Aorta (tissue), 5 donors: ENCODE measurements around the gene GNB2. TPM values are rescaled to one million over a fixed set of nuclear protein-coding genes. Genes with fewer than 3 reads are reported as not detected.
"Not testable (repeated sequence)": the region's sequence is repeated elsewhere in the genome, so short reads cannot be mapped to it uniquely, and the experiment has no call there.

Source experiments
- ATAC-seq: fragments of 200-7000 bp; cut with Tn5 transposase; one replicate; pipeline ENCODE4 v1.9.1; 2022; ENCODE audit warnings: moderate library complexity; ENCODE audit not compliant: low FRiP score
- DNase-seq, 2 donors: peaks; one replicate each; pipeline ENCODE4 v3.0.0-alpha.2; 2020
- H3K27ac ChIP-seq, 2 donors: one replicate each; pipeline ENCODE4 v1.5.1; 2013; ENCODE audit warnings: low read length in 2 of 2, mild to moderate bottlenecking in 2 of 2, moderate library complexity in 2 of 2, control low read depth in 1 of 2, inconsistent platforms in 1 of 2, low read depth in 1 of 2
- H3K27me3 ChIP-seq, 2 donors: one replicate each; pipeline ENCODE4 v1.6.1; 2013; ENCODE audit warnings: control low read depth in 1 of 2, low read length in 1 of 2, mild to moderate bottlenecking in 1 of 2, moderate library complexity in 1 of 2; ENCODE audit not compliant: insufficient read depth in 2 of 2, control insufficient read depth in 1 of 2
- H3K36me3 ChIP-seq, 2 donors: one replicate each; pipeline ENCODE4 v1.6.1; 2013; ENCODE audit warnings: control low read depth in 1 of 2, low read length in 1 of 2, mild to moderate bottlenecking in 1 of 2; ENCODE audit not compliant: insufficient read depth in 2 of 2, control insufficient read depth in 1 of 2
- H3K4me1 ChIP-seq, 2 donors: one replicate each; pipeline ENCODE4 v1.6.1; 2013; ENCODE audit warnings: low read length in 2 of 2, control low read depth in 1 of 2, mild to moderate bottlenecking in 1 of 2, moderate library complexity in 1 of 2; ENCODE audit not compliant: insufficient read depth in 2 of 2, control insufficient read depth in 1 of 2
- H3K4me3 ChIP-seq, 2 donors: one replicate each; pipeline ENCODE4 v1.5.1; 2013; ENCODE audit warnings: low read length in 2 of 2, control low read depth in 1 of 2, mild to moderate bottlenecking in 1 of 2
- H3K9me3 ChIP-seq: one replicate; pipeline ENCODE4 v1.6.1; 2013; ENCODE audit warnings: mild to moderate bottlenecking, low read length; ENCODE audit not compliant: control insufficient read depth
- WGBS, 2 donors: extraction: QIAGEN DNeasy Blood & Tissue Kit; methylation state at CpG; one replicate each; pipeline ENCODE4 v1.1.7; 2013; 5-methylcytosine and 5-hydroxymethylcytosine counted together
- intact Hi-C, 2 donors: fragments of 100-400 bp; cut with DNase I; formaldehyde crosslinking; loops; one replicate each; pipeline versions ENCODE4 v1.14.2 to v1.15.0; 2022
- polyA plus RNA-seq, 2 donors: library from polyadenylated mRNA; stranded (reverse); fragments of 200-250 nt; gene quantifications; one replicate each; pipeline ENCODE4 v1.2.3, GENCODE V29; 2013
- total RNA-seq, 2 donors: library from RNA; stranded (reverse); fragmentation: NEBNext Ultra II Directional; extraction: Animal tissue kit (Norgen Biotek cat#: 25700); gene quantifications; one replicate each; pipeline ENCODE4 v1.2.1, GENCODE V29; 2021
- donor health status: healthy with polysubstance abuse.
- donor health status: Bipolar disorder and iron deficiency.
- donor health status: DM: no; HTN: no; CAD: no.
- donor health status: DM: no; HTN: no; CAD: no.
- donor health status: DM: yes; HTN: yes; CAD: no.

GNB2 gene
- total and polyA plus RNA-seq, 4 donors: 107 to 227 (median 195) TPM

- 82% methylated on average over 16 of the region's 16 CpGs for WGBS, 2 donors
- intact Hi-C loops: loop anchor here in 1 of 2 donors (10.0 kb wide), 1 partner anchor 259 kb away; the partner anchor contains the start of gene SPACDR
- DNase-seq (no peak), ATAC-seq (no peak)
- Histone ChIP-seq H3K4me3 (no peak overlapping the region), H3K9me3 (no peaks in the 10 kb centered on the region), H3K27ac (no peak overlapping the region), H3K4me1 (no peaks in the 10 kb centered on the region), H3K27me3 (no peaks in the 10 kb centered on the region), H3K36me3 (no peaks in the 10 kb centered on the region)
Observed at GRCh38 chr7:100723732-100724275, 50.3 kb downstream of the GNB2 start.

DNA sequence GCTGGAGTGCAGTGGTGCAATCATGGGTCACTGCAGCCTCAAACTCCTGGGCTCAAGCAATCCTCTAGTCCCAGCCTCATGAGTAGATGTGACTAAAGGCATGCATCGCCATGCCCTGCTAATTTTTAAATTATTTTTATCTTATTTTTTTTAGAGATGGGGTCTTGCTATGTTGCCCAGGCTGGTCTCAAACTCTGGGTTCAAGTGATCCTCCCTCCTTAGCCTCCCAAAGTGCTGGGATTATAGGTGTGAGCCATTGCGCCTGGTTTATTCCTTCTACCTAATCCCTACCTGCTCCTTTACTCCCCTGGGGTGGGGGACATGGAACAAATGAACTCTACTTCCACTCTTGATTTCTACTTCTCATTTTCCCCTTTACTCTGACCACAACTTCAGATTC is 50.8 kb downstream of the GNB2 start:
- intact Hi-C loops: loop anchor here in 1 of 2 donors (10.0 kb wide), 1 partner anchor 260 kb away; the partner anchor contains the start of gene SPACDR
- not testable (repeated sequence) for H3K36me3 ChIP-seq, H3K27ac ChIP-seq, H3K4me1 ChIP-seq, H3K9me3 ChIP-seq, H3K4me3 ChIP-seq, ATAC-seq, DNase-seq, H3K27me3 ChIP-seq
- WGBS, 2 donors: 92 to 94% methylated on average over 2 of the region's 2 CpGs

DNA sequence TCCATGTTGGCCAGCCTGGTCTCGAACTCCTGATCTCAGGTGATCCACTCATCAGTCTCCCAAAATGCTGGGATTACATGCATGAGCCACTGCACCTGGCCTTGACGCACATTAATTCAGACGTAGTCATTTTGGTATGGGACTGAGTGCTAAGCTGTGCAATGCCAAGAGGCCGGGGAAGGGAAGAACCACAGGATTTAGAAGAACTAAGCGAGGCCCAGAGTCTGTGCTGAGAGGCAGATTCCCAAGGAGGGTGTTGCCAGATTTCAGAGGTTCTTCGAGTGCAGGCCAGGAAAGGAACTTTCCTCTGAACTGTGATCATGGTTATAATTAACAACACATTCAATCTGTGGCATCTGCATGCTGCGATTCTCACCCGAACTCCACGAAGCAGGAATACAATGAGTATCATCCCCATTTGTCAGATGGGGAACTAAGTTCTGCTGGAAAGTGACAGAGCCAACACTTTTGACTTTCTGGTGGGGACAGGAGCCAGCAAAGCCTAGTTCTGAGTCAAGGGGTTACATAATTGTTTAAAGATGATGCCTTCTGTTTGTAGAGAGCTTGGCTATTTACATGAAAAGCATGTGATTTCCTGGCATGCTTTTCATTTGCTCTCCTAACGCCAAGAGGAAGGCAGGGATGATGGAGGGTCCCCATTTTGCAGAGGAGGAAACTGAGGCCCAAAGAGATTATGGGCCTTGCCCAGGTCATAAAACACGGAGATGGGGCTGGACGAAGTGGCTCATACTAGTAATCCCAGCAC is 53.6 kb downstream of the GNB2 start:
- H3K4me3 ChIP-seq: no peak overlapping the region
- 68 to 69% methylated on average over 12 of the region's 12 CpGs for WGBS, 2 donors
- ATAC-seq (no peak), DNase-seq (no peak)
- H3K27me3 ChIP-seq: no peaks in the 10 kb centered on the region
- no peaks in the 10 kb centered on the region for H3K9me3 ChIP-seq
- H3K4me1 ChIP-seq: no peaks in the 10 kb centered on the region
- H3K27ac ChIP-seq: no peak overlapping the region
- no peaks in the 10 kb centered on the region for H3K36me3 ChIP-seq
- intact Hi-C loops: loop anchor here in 1 of 2 donors (10.0 kb wide), 1 partner anchor 262 kb away; the partner anchor contains the start of gene SPACDR

DNA sequence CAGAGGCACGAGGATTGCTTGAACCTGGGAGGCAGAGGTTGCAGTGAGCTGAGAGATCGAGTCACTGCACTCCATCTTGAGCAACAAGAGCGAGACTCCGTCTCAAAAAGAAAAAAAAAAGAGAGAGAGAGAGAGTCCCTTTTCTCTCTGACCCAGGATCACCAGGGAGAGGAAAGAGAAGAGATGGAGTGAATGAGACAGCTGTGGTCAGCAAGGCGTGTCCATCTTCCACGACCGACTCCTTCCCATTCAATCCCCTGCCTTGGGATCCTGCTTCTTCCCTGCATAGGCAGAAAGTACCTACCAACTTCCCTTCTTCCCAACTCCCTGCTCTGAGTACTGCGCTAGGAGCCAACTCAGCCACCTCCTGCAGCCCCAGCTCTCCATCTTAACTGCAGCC is 54.7 kb downstream of the GNB2 start:
- Histone ChIP-seq H3K36me3 (no peaks in the 10 kb centered on the region), H3K4me3 (no peak overlapping the region), H3K9me3 (no peaks in the 10 kb centered on the region), H3K27ac (no peak overlapping the region), H3K27me3 (no peaks in the 10 kb centered on the region), H3K4me1 (no peaks in the 10 kb centered on the region)
- DNase-seq: no peak
- no peak for ATAC-seq
- 73 to 76% methylated on average over 8 of the region's 8 CpGs for WGBS, 2 donors
- intact Hi-C loops: loop anchor here in 1 of 2 donors (10.0 kb wide), 1 partner anchor 263 kb away; the partner anchor contains the start of gene SPACDR

Other genes starting within 250 kb of the GNB2 start
- gene ZCWPW1, start 245.0 kb upstream of the GNB2 start, total RNA-seq: 1 to 10 TPM; 2.2 to 4.4 TPM
- 10 to 100 TPM in 1 of 2 donors, 1 to 10 TPM in 1; 4.0 to 18.7 TPM for gene ZCWPW1, start 245.0 kb upstream of the GNB2 start, polyA plus RNA-seq
- 10 to 100 TPM; 26.3 to 31.8 TPM for gene MEPCE, start 243.9 kb upstream of the GNB2 start, total RNA-seq
- 10 to 100 TPM; 13.0 to 27.2 TPM for gene MEPCE, start 243.9 kb upstream of the GNB2 start, polyA plus RNA-seq
- gene PPP1R35, start 237.2 kb upstream of the GNB2 start, total RNA-seq: 10 to 100 TPM; 24.7 to 29.7 TPM
- gene PPP1R35, start 237.2 kb upstream of the GNB2 start, polyA plus RNA-seq: 10 to 100 TPM; 16.0 to 69.5 TPM
- 1 to 10 TPM; 1.0 to 2.0 TPM for gene SPACDR, start 209.5 kb upstream of the GNB2 start, total RNA-seq
- under 1 TPM in 1 of 2 donors, not detected in 1; 0.31 TPM for gene SPACDR, start 209.5 kb upstream of the GNB2 start, polyA plus RNA-seq
- 10 to 100 TPM; 31.2 to 46.5 TPM for gene TSC22D4, start 194.5 kb upstream of the GNB2 start, total RNA-seq
- 10 to 100 TPM; 18.8 to 35.5 TPM for gene TSC22D4, start 194.5 kb upstream of the GNB2 start, polyA plus RNA-seq
- gene NYAP1, start 189.8 kb upstream of the GNB2 start, total RNA-seq: 1 to 10 TPM in 1 of 2 donors, under 1 TPM in 1; 0.75 to 1.3 TPM
- gene NYAP1, start 189.8 kb upstream of the GNB2 start, polyA plus RNA-seq: under 1 TPM; 0.18 to 0.25 TPM
- gene AGFG2, start 134.5 kb upstream of the GNB2 start, total RNA-seq: 10 to 100 TPM; 28.4 to 29.2 TPM
- 10 to 100 TPM in 1 of 2 donors, 1 to 10 TPM in 1; 6.4 to 14.6 TPM for gene AGFG2, start 134.5 kb upstream of the GNB2 start, polyA plus RNA-seq
- 1 to 10 TPM; 2.1 to 7.5 TPM for gene SAP25, start 99.8 kb upstream of the GNB2 start, total RNA-seq
- gene SAP25, start 99.8 kb upstream of the GNB2 start, polyA plus RNA-seq: 1 to 10 TPM in 1 of 2 donors, under 1 TPM in 1; 0.75 to 9.9 TPM
- gene LRCH4, start 87.6 kb upstream of the GNB2 start, total RNA-seq: 10 to 100 TPM; 39.1 to 56.0 TPM
- 10 to 100 TPM; 26.3 to 68.2 TPM for gene LRCH4, start 87.6 kb upstream of the GNB2 start, polyA plus RNA-seq
- gene FBXO24, start 87.4 kb upstream of the GNB2 start, total RNA-seq: under 1 TPM in 1 of 2 donors, not detected in 1; 0.81 TPM
- gene FBXO24, start 87.4 kb upstream of the GNB2 start, polyA plus RNA-seq: 1 to 10 TPM in 1 of 2 donors, not detected in 1; 1.2 TPM
- 100 to 1,000 TPM in 1 of 2 donors, 10 to 100 TPM in 1; 75.1 to 277 TPM for gene PCOLCE, start 71.4 kb upstream of the GNB2 start, total RNA-seq
- gene PCOLCE, start 71.4 kb upstream of the GNB2 start, polyA plus RNA-seq: 100 to 1,000 TPM in 1 of 2 donors, 10 to 100 TPM in 1; 34.3 to 341 TPM
- gene MOSPD3, start 61.2 kb upstream of the GNB2 start, total RNA-seq: 10 to 100 TPM; 15.1 to 19.1 TPM
- 10 to 100 TPM; 14.0 to 33.0 TPM for gene MOSPD3, start 61.2 kb upstream of the GNB2 start, polyA plus RNA-seq
- 1 to 10 TPM in 1 of 2 donors, under 1 TPM in 1; 0.45 to 2.1 TPM for gene TFR2, start 32.2 kb upstream of the GNB2 start, total RNA-seq
- not detected for gene TFR2, start 32.2 kb upstream of the GNB2 start, polyA plus RNA-seq
- not detected for gene ACTL6B, start 17.3 kb upstream of the GNB2 start, total RNA-seq
- gene ACTL6B, start 17.3 kb upstream of the GNB2 start, polyA plus RNA-seq: not detected
- gene GIGYF1, start 20.5 kb downstream of the GNB2 start, total RNA-seq: 10 to 100 TPM; 36.0 to 48.1 TPM
- gene GIGYF1, start 20.5 kb downstream of the GNB2 start, polyA plus RNA-seq: 10 to 100 TPM in 1 of 2 donors, 1 to 10 TPM in 1; 6.6 to 51.6 TPM
- gene POP7, start 32.4 kb downstream of the GNB2 start, total RNA-seq: 10 to 100 TPM; 16.4 to 17.9 TPM
- 10 to 100 TPM; 29.6 to 31.8 TPM for gene POP7, start 32.4 kb downstream of the GNB2 start, polyA plus RNA-seq
- gene EPO, start 46.7 kb downstream of the GNB2 start, total RNA-seq: not detected
- under 1 TPM in 1 of 2 donors, not detected in 1; 0.26 TPM for gene EPO, start 46.7 kb downstream of the GNB2 start, polyA plus RNA-seq
- gene ZAN, start 59.9 kb downstream of the GNB2 start, total RNA-seq: not detected
- gene ZAN, start 59.9 kb downstream of the GNB2 start, polyA plus RNA-seq: not detected
- gene EPHB4, start 153.8 kb downstream of the GNB2 start, total RNA-seq: 10 to 100 TPM; 44.8 to 71.6 TPM
- 1 to 10 TPM; 4.3 to 4.5 TPM for gene EPHB4, start 153.8 kb downstream of the GNB2 start, polyA plus RNA-seq
- 10 to 100 TPM; 20.3 to 34.3 TPM for gene SLC12A9, start 179.0 kb downstream of the GNB2 start, total RNA-seq
- gene SLC12A9, start 179.0 kb downstream of the GNB2 start, polyA plus RNA-seq: 10 to 100 TPM in 1 of 2 donors, 1 to 10 TPM in 1; 8.5 to 43.9 TPM
- gene TRIP6, start 193.6 kb downstream of the GNB2 start, total RNA-seq: 10 to 100 TPM; 77.3 to 80.3 TPM
- gene TRIP6, start 193.6 kb downstream of the GNB2 start, polyA plus RNA-seq: 100 to 1,000 TPM in 1 of 2 donors, 10 to 100 TPM in 1; 39.3 to 136 TPM
- gene SRRT, start 201.4 kb downstream of the GNB2 start, total RNA-seq: 100 to 1,000 TPM in 1 of 2 donors, 10 to 100 TPM in 1; 95.5 to 118 TPM
- 100 to 1,000 TPM in 1 of 2 donors, 10 to 100 TPM in 1; 22.2 to 151 TPM for gene SRRT, start 201.4 kb downstream of the GNB2 start, polyA plus RNA-seq
- gene UFSP1, start 216.0 kb downstream of the GNB2 start, total RNA-seq: 1 to 10 TPM; 2.0 to 2.6 TPM
- gene UFSP1, start 216.0 kb downstream of the GNB2 start, polyA plus RNA-seq: 1 to 10 TPM; 1.5 to 2.0 TPM
- 1 to 10 TPM; 2.0 to 2.6 TPM for gene ACHE, start 222.1 kb downstream of the GNB2 start, total RNA-seq
- 1 to 10 TPM; 1.0 to 1.1 TPM for gene ACHE, start 222.1 kb downstream of the GNB2 start, polyA plus RNA-seq